ENCODE results near the gene FRMD4A.

DNA sequence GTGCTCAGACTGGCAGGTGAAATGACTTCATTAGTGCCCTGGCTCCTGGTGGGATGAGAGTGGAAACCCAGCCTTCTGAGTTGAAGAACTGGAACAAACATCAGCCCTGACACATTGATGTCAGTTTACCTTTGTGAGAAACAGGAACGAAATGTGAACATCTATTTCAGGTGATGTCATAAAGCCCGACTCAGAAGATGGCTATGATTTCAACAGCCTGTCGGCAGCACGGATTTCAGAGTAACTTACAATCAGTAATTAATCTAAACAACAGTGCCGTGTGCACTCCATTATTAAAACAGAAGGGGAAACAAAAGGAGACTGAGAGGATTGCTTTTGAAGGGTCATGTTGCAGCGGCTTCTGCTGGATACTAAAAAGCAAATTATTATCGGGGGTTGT, 243.2 kb downstream of the FRMD4A start:
- no peak for TF ChIP-seq POLR2A (IDR thresholded peaks at IDR 0.05)
- TF ChIP-seq, protein P1, sequence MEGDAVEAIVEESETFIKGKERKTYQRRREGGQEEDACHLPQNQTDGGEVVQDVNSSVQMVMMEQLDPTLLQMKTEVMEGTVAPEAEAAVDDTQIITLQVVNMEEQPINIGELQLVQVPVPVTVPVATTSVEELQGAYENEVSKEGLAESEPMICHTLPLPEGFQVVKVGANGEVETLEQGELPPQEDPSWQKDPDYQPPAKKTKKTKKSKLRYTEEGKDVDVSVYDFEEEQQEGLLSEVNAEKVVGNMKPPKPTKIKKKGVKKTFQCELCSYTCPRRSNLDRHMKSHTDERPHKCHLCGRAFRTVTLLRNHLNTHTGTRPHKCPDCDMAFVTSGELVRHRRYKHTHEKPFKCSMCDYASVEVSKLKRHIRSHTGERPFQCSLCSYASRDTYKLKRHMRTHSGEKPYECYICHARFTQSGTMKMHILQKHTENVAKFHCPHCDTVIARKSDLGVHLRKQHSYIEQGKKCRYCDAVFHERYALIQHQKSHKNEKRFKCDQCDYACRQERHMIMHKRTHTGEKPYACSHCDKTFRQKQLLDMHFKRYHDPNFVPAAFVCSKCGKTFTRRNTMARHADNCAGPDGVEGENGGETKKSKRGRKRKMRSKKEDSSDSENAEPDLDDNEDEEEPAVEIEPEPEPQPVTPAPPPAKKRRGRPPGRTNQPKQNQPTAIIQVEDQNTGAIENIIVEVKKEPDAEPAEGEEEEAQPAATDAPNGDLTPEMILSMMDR (IDR thresholded peaks at IDR 0.05), result no peak

All from uterus (tissue), 2 donors.